Liver (tissue), 9 donors: ENCODE data around the gene PLK4. TPM values are rescaled to one million over a fixed set of nuclear protein-coding genes. Genes with fewer than 3 reads are reported as not detected.

Experiments used
- DNase-seq: peaks from one replicate; pipeline ENCODE4 v3.0.0-alpha.2; 2017; ENCODE audit warnings: low spot score
- H3K27ac ChIP-seq, 2 donors: one replicate each; pipeline ENCODE4 v1.7.0; 2013; ENCODE audit warnings: inconsistent platforms in 2 of 2, low read length in 2 of 2, control low read depth in 1 of 2, low read depth in 1 of 2, mild to moderate bottlenecking in 1 of 2
- H3K27me3 ChIP-seq, 4 donors: one replicate each; pipeline versions ENCODE4 v1.6.1 to v1.7.0; 2013; ENCODE audit warnings: low read length in 3 of 4, inconsistent platforms in 1 of 4, mild to moderate bottlenecking in 1 of 4, moderate library complexity in 1 of 4; ENCODE audit not compliant: control insufficient read depth in 4 of 4, insufficient read depth in 4 of 4
- H3K36me3 ChIP-seq, 4 donors: one replicate each; pipeline versions ENCODE4 v1.6.1 to v1.7.0; 2013; ENCODE audit warnings: low read length in 3 of 4, mild to moderate bottlenecking in 3 of 4, low read depth in 1 of 4, moderate library complexity in 1 of 4; ENCODE audit not compliant: control insufficient read depth in 4 of 4, insufficient read depth in 3 of 4
- H3K4me1 ChIP-seq, 4 donors: one replicate each; pipeline versions ENCODE4 v1.6.1 to v1.7.0; 2013; ENCODE audit warnings: low read length in 3 of 4, mild to moderate bottlenecking in 3 of 4, moderate library complexity in 1 of 4; ENCODE audit not compliant: control insufficient read depth in 4 of 4, insufficient read depth in 4 of 4
- H3K4me3 ChIP-seq, 3 donors: one replicate each; pipeline versions ENCODE4 v1.6.1 to v1.7.0; 2013; ENCODE audit warnings: low read length in 3 of 3, control low read depth in 1 of 3, low read depth in 1 of 3, mild to moderate bottlenecking in 1 of 3
- H3K9ac ChIP-seq, 2 donors: one replicate each; pipeline ENCODE4 v1.7.0; 2013; ENCODE audit warnings: low read length in 2 of 2, mild to moderate bottlenecking in 2 of 2, moderate library complexity in 2 of 2, control low read depth in 1 of 2, low read depth in 1 of 2
- H3K9me3 ChIP-seq, 4 donors: one replicate each; pipeline versions ENCODE4 v1.6.1 to v1.7.0; 2013; ENCODE audit warnings: low read length in 3 of 4; ENCODE audit not compliant: control insufficient read depth in 4 of 4
- CTCF ChIP-seq: fragments of 150-350 bp; IDR thresholded peaks from 2 replicates; pipeline ENCODE4 v1.5.1; 2017; ENCODE audit warnings: improper control_type of control experiment, low read depth, low read length; ENCODE audit not compliant: missing input control
- EGR1 ChIP-seq, 2 donors: IDR thresholded peaks; 2 replicates each; pipeline ENCODE4 v1.6.1; 2016 to 2018; ENCODE audit warnings: antibody characterized with exemption in 2 of 2, low read depth in 2 of 2
- FOXA1 ChIP-seq: IDR thresholded peaks from 2 replicates; pipeline ENCODE4 v1.6.1; 2016; ENCODE audit warnings: antibody characterized with exemption
- FOXA2 ChIP-seq: IDR thresholded peaks from 2 replicates; pipeline ENCODE4 v1.6.1; 2016; ENCODE audit warnings: antibody characterized with exemption
- HNF4A ChIP-seq, 2 donors: conservative IDR thresholded peaks; 2 replicates each; pipeline ENCODE4 v1.6.1; 2016; ENCODE audit warnings: antibody characterized with exemption in 2 of 2, mild to moderate bottlenecking in 2 of 2
- JUND ChIP-seq, 2 donors: IDR thresholded peaks; 2 replicates each; pipeline ENCODE4 v1.6.1; 2016; ENCODE audit warnings: antibody characterized with exemption in 2 of 2
- NR2F2 ChIP-seq: IDR thresholded peaks from 2 replicates; pipeline ENCODE4 v1.6.1; 2016; ENCODE audit warnings: antibody characterized with exemption
- RAD21 ChIP-seq, 2 donors: IDR thresholded peaks; 2 replicates each; pipeline ENCODE4 v1.6.1; 2016; ENCODE audit warnings: antibody characterized with exemption in 2 of 2, mild to moderate bottlenecking in 2 of 2
- REST ChIP-seq: IDR thresholded peaks from 2 replicates; pipeline ENCODE4 v1.6.1; 2016; ENCODE audit warnings: antibody characterized with exemption, mild to moderate bottlenecking
- RXRA ChIP-seq, 2 donors: IDR thresholded peaks; 2 replicates each; pipeline ENCODE4 v1.6.1; 2017 to 2018; ENCODE audit warnings: antibody characterized with exemption in 2 of 2, mild to moderate bottlenecking in 1 of 2
- SP1 ChIP-seq: IDR thresholded peaks from 2 replicates; pipeline ENCODE4 v1.6.1; 2018; ENCODE audit warnings: antibody characterized with exemption, mild to moderate bottlenecking
- TAF1 ChIP-seq: conservative IDR thresholded peaks from 2 replicates; pipeline ENCODE4 v1.6.1; 2016; ENCODE audit warnings: antibody characterized with exemption, mild to moderate bottlenecking
- YY1 ChIP-seq: IDR thresholded peaks from 2 replicates; pipeline ENCODE4 v1.6.1; 2016; ENCODE audit warnings: antibody characterized with exemption, mild to moderate bottlenecking
- ZBTB33 ChIP-seq: IDR thresholded peaks from 2 replicates; pipeline ENCODE4 v1.6.1; 2016; ENCODE audit warnings: antibody characterized with exemption
- WGBS: extraction: QIAGEN DNeasy Blood & Tissue Kit; methylation state at CpG from one replicate; pipeline ENCODE4 v1.1.7; 2013; 5-methylcytosine and 5-hydroxymethylcytosine counted together
- polyA plus RNA-seq, 2 donors: library from polyadenylated mRNA; stranded (reverse) in 1 of 2; unstranded in 1 of 2; fragments of 200-250 nt in 1 of 2; fragments of >200 nt in 1 of 2; fragmentation: Nextera tagmentation in 1 of 2; extraction: Ambion mirVana in 1 of 2; gene quantifications; one replicate each; pipeline versions ENCODE4 v1.2.1 to v1.2.3, GENCODE V29; 2013 to 2015
- total RNA-seq, 2 donors: library from RNA; depleted of rRNA; stranded (reverse); fragments of >200 nt; gene quantifications; one replicate each; pipeline ENCODE4 v1.2.3, GENCODE V29; 2014
- TF ChIP-seq, protein P1 (sequence below): IDR thresholded peaks from 2 replicates; pipeline ENCODE4 v1.6.1; 2016; ENCODE audit warnings: antibody characterized with exemption
- donor health status: healthy.
- donor health status: healthy.
- donor health status: healthy.
- donor health status: healthy.
- donor health status: healthy.

The PLK4 gene
- total and polyA plus RNA-seq, 4 donors, result 0.42 to 28.9 (median 0.73) TPM

DNA sequence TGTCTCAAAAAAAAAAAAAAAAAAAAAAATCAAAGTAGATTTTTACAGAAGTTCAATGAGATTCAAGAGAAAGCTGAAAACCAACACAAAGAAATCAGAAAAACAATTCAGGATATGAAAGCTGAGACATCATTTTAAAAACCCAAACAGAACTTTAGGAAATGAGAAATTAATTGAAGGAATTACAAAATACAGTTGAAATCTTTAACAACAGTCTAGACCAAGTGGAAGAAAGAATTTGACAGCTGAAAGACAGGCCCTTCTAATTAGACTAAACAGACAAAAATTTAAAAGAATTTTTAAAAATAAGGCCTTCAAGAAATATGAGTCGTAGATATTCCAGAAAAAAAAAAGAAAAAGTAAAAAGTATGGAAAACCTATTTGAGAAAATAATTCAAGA lies 33.9 kb upstream of the PLK4 start:
- Histone ChIP-seq H3K9ac (no peak overlapping the region), H3K4me1 (no peaks in the 10 kb centered on the region), H3K9me3 (peaks cover 0 to 8% (median 2%) of the 10 kb centered on the region in 4 donors), H3K27me3 (no peaks in the 10 kb centered on the region), H3K27ac (no peak overlapping the region), H3K4me3 (no peak overlapping the region), H3K36me3 (no peaks in the 10 kb centered on the region)
- DNase-seq, result no peak
- 98% methylated on average over 1 of the region's 1 CpG for WGBS
- TF ChIP-seq FOXA2 (no peak), SP1 (no peak), RAD21 (IDR thresholded peaks at IDR 0.05) (no peak), HNF4A (conservative IDR thresholded peaks at IDR 0.05) (no peak)

GRCh38 chr4:127849505-127850234 lies 31.0 kb upstream of the PLK4 start:
- DNase-seq, result no peak
- no peaks in the 10 kb centered on the region for H3K27me3 ChIP-seq
- H3K27ac ChIP-seq, result no peak overlapping the region
- peaks cover 0 to 8% (median 2%) of the 10 kb centered on the region in 4 donors for H3K9me3 ChIP-seq
- H3K4me1 ChIP-seq, result no peaks in the 10 kb centered on the region
- H3K4me3 ChIP-seq, result peak overlapping the region in 1 of 3 donors; percentile 11
- 88% methylated on average over 1 of the region's 1 CpG for WGBS
- TF ChIP-seq ZBTB33, result no peak
- no peak for TF ChIP-seq RAD21 (IDR thresholded peaks at IDR 0.05)
- TF ChIP-seq CTCF, result no peak
- no peak for TF ChIP-seq REST
- no peak for TF ChIP-seq TAF1
- TF ChIP-seq FOXA1, result no peak
- no peak for TF ChIP-seq EGR1 (IDR thresholded peaks at IDR 0.05; ENCODE audit: low read depth in 2 of 2)
- TF ChIP-seq JUND (IDR thresholded peaks at IDR 0.05), result no peak
- TF ChIP-seq HNF4A (conservative IDR thresholded peaks at IDR 0.05), result no peak
- TF ChIP-seq NR2F2, result no peak
- TF ChIP-seq SP1, result no peak
- no peak for TF ChIP-seq FOXA2
- TF ChIP-seq, protein P1, sequence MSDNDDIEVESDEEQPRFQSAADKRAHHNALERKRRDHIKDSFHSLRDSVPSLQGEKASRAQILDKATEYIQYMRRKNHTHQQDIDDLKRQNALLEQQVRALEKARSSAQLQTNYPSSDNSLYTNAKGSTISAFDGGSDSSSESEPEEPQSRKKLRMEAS, result no peak
- TF ChIP-seq RXRA (IDR thresholded peaks at IDR 0.05), result no peak
- TF ChIP-seq YY1, result no peak
- no peak overlapping the region for H3K9ac ChIP-seq
- no peaks in the 10 kb centered on the region for H3K36me3 ChIP-seq
